Activated CD8-positive, alpha-beta memory T cell treated with anti-CD3 and anti-CD28 coated beads for 36 hours (primary cell): ENCODE data around the gene SAMD8. TPM values are rescaled to one million over a fixed set of nuclear protein-coding genes. Genes with fewer than 3 reads are reported as not detected.

Experiments used
- CTCF ChIA-PET: fragments of 350-600 bp; sonication (Branson Sonifier 250); formaldehyde crosslinking; loops from one replicate; lab custom pipeline; 2021; ENCODE audit warnings: antibody characterized with exemption; lab: Charles Lee
- POLR2A ChIA-PET: fragments of 350-600 bp; sonication (Branson Sonifier 250); formaldehyde crosslinking; loops from one replicate; lab custom pipeline; 2021; ENCODE audit warnings: antibody characterized with exemption; lab: Charles Lee
- total RNA-seq, 2 experiments: library from RNA; stranded (reverse); gene quantifications; one replicate each; pipeline ENCODE4 v1.2.3, GENCODE V29; 2021

SAMD8 gene
- total RNA-seq, 2 experiments from 2014 or later = 15.4 to 17.0 TPM

DNA sequence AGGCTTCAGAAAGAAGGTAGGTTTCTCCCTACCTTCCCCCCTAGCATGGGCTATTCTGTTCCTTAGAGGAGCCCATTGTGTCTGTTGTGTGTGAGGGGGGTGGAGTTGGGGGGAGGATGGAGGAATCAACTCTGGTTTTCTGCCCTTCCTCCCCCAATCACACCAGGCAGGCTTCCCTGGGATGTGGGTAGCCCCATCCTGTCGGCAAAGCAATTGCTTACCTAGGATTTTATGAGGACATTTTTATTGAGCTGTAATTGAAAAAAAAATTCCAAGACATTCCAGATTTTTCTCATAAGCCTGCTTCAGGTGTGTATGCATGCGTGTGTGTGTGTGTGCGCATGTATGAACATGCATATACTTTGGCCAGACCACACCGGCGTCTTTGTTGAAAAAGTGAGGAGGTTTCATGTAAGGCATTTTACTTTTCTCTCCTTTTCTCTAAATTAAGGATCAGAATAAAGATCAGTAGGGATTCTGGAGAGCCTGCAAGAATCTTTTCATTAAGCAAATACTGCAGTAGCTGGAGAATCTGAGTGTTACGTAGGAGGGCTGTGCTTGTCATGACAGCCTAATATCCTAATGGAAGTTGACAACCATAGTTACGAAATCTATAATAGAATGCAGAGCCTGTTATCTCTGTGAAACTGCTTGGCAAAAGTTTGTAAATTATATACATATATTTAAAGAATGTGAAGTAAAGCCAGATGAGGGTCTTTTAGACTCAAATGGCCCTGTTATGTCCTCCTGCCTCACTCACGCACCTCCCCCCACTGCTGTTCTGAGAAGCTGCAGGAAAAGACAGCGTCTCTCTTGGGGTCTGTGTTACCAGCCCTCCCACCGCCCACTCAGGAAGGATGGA, 27.3 kb upstream of the SAMD8 start:
- POLR2A ChIA-PET = interaction anchor here (0.6 kb wide), 1 partner anchor 673 kb away, joined by 3 read pairs; no protein-coding TSS in a partner anchor
- CTCF ChIA-PET = no interaction called here

GRCh38 chr10:75084834-75085384, 26.5 kb upstream of the SAMD8 start:
- POLR2A ChIA-PET = interaction anchor here (0.6 kb wide), 1 partner anchor 674 kb away, joined by 3 read pairs; no protein-coding TSS in a partner anchor
- CTCF ChIA-PET = no interaction called here

- ChIA-PET CTCF (no interaction called here), POLR2A (no interaction called here)
Measured at GRCh38 chr10:75086278-75086934, 25.1 kb upstream of the SAMD8 start.

DNA sequence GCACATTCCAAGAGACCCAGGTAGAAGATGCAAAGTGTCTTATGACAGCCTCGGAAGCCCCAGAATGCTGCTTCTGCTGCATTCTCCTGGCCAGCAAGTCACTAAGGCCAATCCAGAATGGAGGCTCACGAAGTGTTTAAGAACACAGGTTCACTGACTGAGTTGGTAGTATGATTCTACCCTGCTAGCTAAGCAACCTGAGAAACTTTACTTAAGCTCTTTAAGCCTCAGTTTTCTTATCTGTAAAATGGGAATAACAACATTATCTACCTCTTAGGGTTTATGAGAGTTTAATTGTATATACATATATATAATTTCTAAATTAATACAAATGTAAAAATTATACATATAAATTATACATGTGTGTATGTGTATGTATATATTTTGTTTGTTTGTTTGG, 22.8 kb upstream of the SAMD8 start:
- CTCF ChIA-PET = no interaction called here
- POLR2A ChIA-PET = no interaction called here

DNA sequence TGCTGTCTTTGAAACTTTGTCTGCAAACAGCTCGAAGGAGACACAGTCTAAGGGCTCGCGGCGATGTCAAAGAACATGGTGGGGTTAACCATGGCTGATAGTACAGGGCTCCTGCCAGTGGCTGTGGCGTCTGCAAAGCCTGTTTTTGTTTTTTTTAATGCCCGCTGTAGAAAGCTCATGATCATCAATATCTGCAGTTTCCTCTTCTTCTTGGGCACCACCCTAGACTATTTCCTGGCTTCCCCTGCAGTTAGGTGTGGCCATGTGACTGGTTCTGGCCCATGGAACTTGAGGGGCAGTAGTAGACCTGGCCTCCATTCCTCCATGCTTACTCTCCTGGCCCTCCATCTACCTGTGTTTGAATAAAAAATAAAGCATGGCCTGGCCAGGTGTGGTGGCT, 21.8 kb upstream of the SAMD8 start:
- ChIA-PET POLR2A (no interaction called here), CTCF (no interaction called here)

DNA sequence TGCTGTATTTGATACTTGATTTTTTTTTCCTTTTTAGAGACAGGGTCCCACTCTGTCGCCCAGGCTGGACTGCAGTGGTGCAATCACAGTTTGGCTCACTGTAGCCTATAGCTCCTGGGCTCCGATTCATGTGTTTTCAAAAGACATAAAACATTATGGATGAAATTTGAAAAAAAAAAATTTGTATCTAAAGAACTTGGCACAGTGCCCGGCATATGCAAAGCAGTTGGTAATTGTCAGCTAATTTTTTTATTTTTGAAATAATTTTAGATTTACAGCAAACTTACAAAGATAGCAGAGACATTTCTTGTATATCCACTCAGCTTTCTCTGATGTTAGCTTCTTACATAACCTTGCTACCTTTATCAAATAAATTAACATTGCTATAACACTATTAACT, 20.3 kb upstream of the SAMD8 start:
- ChIA-PET POLR2A (no interaction called here), CTCF (no interaction called here)

- CTCF ChIA-PET = interaction anchor here (1.0 kb wide), 1 partner anchor 9 kb away, joined by 3 read pairs; no protein-coding TSS in a partner anchor
- POLR2A ChIA-PET = interaction anchor here (0.8 kb wide), 1 partner anchor 13 kb away, joined by 3 read pairs; no protein-coding TSS in a partner anchor
Measured at GRCh38 chr10:75094465-75094864, 17.0 kb upstream of the SAMD8 start.

DNA sequence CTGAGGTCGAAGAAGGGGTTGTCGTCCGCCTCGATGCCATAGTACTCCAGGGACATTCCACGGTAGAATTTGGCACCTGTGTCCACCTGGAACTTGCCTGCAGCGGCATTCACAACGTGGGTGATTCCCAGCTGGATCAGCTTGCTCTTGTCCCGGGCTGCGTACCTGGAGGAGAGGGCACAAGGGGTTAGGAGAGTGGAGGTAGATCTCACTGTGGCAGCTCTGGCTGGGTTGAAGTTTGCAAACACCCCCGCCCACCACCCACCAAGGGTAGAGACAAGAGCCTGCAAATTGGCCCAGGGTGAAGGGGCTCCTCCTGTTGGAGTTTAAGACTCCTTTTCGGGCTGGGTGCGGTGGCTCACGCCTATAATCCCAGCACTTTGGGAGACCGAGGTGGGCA, 15.8 kb upstream of the SAMD8 start:
- POLR2A ChIA-PET = no interaction called here
- CTCF ChIA-PET = interaction anchor here (1.0 kb wide), 1 partner anchor 8 kb away, joined by 3 read pairs; no protein-coding TSS in a partner anchor

GRCh38 chr10:75096749-75097148, 14.7 kb upstream of the SAMD8 start:
- ChIA-PET CTCF (interaction anchor here (0.6 kb wide), 1 partner anchor 902 kb away, joined by 4 read pairs; no protein-coding TSS in a partner anchor), POLR2A (no interaction called here)

GRCh38 chr10:75097666-75098285, 13.7 kb upstream of the SAMD8 start:
- ChIA-PET CTCF (interaction anchor here (1.1 to 1.4 kb wide), 2 partner anchors 79 to 854 kb away, joined by 3 to 4 read pairs; no protein-coding TSS in a partner anchor), POLR2A (no interaction called here)

DNA sequence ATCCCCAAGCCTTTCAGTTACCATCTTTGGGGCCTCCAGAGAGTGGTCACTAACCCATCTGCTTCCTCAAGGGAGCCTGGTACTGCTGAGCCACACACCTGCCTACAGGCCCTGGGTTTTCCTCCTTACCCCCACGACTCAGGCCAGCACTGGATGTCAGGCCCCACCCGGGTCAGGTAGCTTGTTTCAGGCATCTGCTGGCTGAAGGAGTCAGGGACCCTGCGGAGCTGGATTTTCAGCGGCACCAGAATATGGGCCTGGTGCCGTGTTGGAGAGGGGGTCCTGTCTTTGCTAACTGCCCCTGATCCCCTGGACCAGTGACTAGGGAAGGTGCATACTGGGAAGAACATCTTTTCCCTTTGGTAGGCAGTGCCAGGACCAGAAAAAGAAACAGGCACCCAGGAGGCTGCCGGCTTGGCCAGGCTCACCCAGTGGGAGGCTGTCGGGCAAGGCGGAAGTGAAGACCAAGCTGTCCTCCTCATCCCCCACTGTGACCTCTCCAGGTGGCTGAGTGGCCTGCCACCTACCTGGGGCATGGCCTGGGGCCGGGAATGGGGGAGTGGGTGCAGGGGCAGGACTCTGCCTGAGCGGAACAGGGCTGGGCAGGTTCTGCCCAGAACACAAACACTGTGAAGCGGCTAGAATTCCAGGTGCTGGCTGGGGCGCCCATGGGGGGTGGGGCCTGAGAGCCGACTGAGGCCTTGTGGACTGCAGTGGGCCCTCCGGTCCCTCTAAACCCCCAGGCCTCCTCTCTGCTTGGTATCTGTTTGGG, 12.4 kb upstream of the SAMD8 start:
- POLR2A ChIA-PET = no interaction called here
- CTCF ChIA-PET = interaction anchor here (1.1 to 2.3 kb wide), 4 partner anchors 80 to 855 kb away, joined by 3 to 8 read pairs (median 4); no protein-coding TSS in a partner anchor

- POLR2A ChIA-PET = no interaction called here
Measured at GRCh38 chr10:75099952-75100763, 11.3 kb upstream of the SAMD8 start.

GRCh38 chr10:75100764-75101291, 10.6 kb upstream of the SAMD8 start:
- POLR2A ChIA-PET = no interaction called here
- CTCF ChIA-PET = interaction anchor here (0.7 to 2.3 kb wide), 4 partner anchors 8 to 681 kb away, joined by 3 to 8 read pairs (median 4); a partner anchor contains a TSS

More at GRCh38 chr10:75099952-75100763, 11.3 kb upstream of the SAMD8 start:
- CTCF ChIA-PET = interaction anchor here (0.7 to 2.3 kb wide), 5 partner anchors 8 to 856 kb away, joined by 3 to 8 read pairs (median 5); a partner anchor contains a TSS

- POLR2A ChIA-PET = no interaction called here
Measured at GRCh38 chr10:75101416-75102251, 9.8 kb upstream of the SAMD8 start.

DNA sequence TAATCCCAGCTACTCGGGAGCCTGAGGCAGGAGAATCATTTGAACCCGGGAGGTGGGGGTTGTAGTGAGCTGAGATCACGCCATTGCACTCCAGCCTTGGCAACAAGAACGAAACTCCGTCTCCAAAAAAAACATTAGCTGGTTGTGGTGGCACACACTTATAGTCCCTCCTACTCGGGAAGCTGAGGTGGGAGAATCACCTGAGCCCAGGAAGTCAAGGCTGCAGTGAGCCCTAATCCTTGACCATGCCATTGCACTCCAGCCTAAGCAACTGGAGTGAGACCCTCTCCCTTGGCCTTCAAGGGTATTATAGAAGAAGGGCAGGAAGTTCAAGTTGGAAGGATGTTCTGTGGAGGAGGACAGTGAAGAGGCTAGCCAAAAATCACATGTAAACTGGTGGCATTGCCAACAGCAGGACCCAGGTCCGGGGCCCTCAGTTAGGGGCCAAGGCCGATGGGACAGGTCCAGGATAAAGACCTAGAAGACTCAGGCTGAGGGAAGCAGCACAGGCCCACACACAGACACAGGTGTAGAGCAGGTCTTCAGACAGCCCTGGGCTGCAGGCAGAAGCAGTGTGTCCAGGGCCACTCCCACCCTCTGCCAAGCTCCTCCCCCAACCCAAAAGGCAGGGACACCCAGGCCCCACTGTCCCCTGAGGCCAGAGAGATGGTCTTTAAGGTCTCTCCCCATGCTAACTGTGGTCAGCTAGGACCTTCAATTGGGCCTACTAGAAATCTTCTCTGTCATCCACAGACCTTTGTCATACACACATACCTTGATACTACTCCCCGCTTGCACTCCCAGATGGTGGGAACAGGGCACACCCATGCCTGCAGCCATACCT, 8.4 kb upstream of the SAMD8 start:
- POLR2A ChIA-PET = no interaction called here

More at GRCh38 chr10:75101416-75102251, 9.8 kb upstream of the SAMD8 start:
- CTCF ChIA-PET = no interaction called here

More for the DNA sequence above, 8.4 kb upstream of the SAMD8 start:
- CTCF ChIA-PET = interaction anchor here (1.5 kb wide), 1 partner anchor 8 kb away, joined by 3 read pairs; no protein-coding TSS in a partner anchor
